ENCODE measurements around the gene NKX2-1. TPM values are rescaled to one million over a fixed set of nuclear protein-coding genes. Genes with fewer than 3 reads are reported as not detected.
"Not testable (repeated sequence)": the region's sequence is repeated elsewhere in the genome, so short reads cannot be mapped to it uniquely, and the experiment has no call there.

Gene NKX2-1
- total and polyA plus RNA-seq, 9 donors, result 0.18 TPM; not detected in 8

- intact Hi-C loops (cut with DNase I), result no loop called here
These were observed 40.7 kb downstream of the NKX2-1 start for GRCh38 chr14:36479344-36479743.

GRCh38 chr14:36478782-36479181, 41.2 kb downstream of the NKX2-1 start:
- 0 to 2% (median 0%) methylated on average over 1 of the region's 1 CpG for WGBS, 3 donors
- DNase-seq, result no peak
- Histone ChIP-seq H3K9me3 (no peaks in the 10 kb centered on the region), H3K36me3 (no peaks in the 10 kb centered on the region), H3K4me3 (no peak overlapping the region), H3K4me1 (ENCODE audit: insufficient read depth) (no peaks in the 10 kb centered on the region), H3K27ac (no peak overlapping the region), H3K27me3 (no peaks in the 10 kb centered on the region)
- TF ChIP-seq EP300 (IDR thresholded peaks at IDR 0.05) (no peak), POLR2A (IDR thresholded peaks at IDR 0.05) (no peak), CTCF (IDR thresholded peaks at IDR 0.05) (no peak)
- intact Hi-C loops (cut with DNase I), result no loop called here

More at GRCh38 chr14:36479344-36479743, 40.7 kb downstream of the NKX2-1 start:
- DNase-seq, result no peak
- no peak overlapping the region for H3K4me3 ChIP-seq
- H3K9me3 ChIP-seq, result no peaks in the 10 kb centered on the region
- no peaks in the 10 kb centered on the region for H3K36me3 ChIP-seq
- TF ChIP-seq POLR2A (IDR thresholded peaks at IDR 0.05) (no peak), EP300 (IDR thresholded peaks at IDR 0.05) (no peak), CTCF (IDR thresholded peaks at IDR 0.05) (no peak)
- H3K4me1 ChIP-seq (ENCODE audit: insufficient read depth), result no peaks in the 10 kb centered on the region
- no peaks in the 10 kb centered on the region for H3K27me3 ChIP-seq
- H3K27ac ChIP-seq, result no peak overlapping the region
- 68 to 77% (median 70%) methylated on average over 4 of the region's 4 CpGs for WGBS, 3 donors

- DNase-seq, result no peak
- Histone ChIP-seq H3K4me1 (ENCODE audit: insufficient read depth) (no peaks in the 10 kb centered on the region), H3K9me3 (no peaks in the 10 kb centered on the region), H3K36me3 (no peaks in the 10 kb centered on the region), H3K27ac (no peak overlapping the region), H3K4me3 (no peak overlapping the region), H3K27me3 (no peaks in the 10 kb centered on the region)
- no peak for TF ChIP-seq CTCF (IDR thresholded peaks at IDR 0.05)
- no peak for TF ChIP-seq POLR2A (IDR thresholded peaks at IDR 0.05)
- no peak for TF ChIP-seq EP300 (IDR thresholded peaks at IDR 0.05)
- 64 to 68% (median 65%) methylated on average over 6 of the region's 6 CpGs for WGBS, 3 donors
- intact Hi-C loops (cut with DNase I), result no loop called here
These were observed 42.8 kb downstream of the NKX2-1 start for GRCh38 chr14:36477266-36477665.

- H3K27ac ChIP-seq; H3K9me3 ChIP-seq; H3K4me1 ChIP-seq (ENCODE audit: insufficient read depth); DNase-seq; H3K27me3 ChIP-seq; H3K4me3 ChIP-seq; H3K36me3 ChIP-seq; intact Hi-C loops (cut with DNase I): not testable (repeated sequence)
- 84 to 90% (median 90%) methylated on average over 7 of the region's 7 CpGs for WGBS, 3 donors
These were observed 44.0 kb downstream of the NKX2-1 start for GRCh38 chr14:36476061-36476460.

GRCh38 chr14:36474593-36474992, 45.4 kb downstream of the NKX2-1 start:
- Histone ChIP-seq H3K9me3 (no peaks in the 10 kb centered on the region), H3K4me1 (ENCODE audit: insufficient read depth) (no peaks in the 10 kb centered on the region), H3K36me3 (no peaks in the 10 kb centered on the region), H3K27ac (no peak overlapping the region), H3K4me3 (no peak overlapping the region), H3K27me3 (no peaks in the 10 kb centered on the region)
- intact Hi-C loops (cut with DNase I), result no loop called here
- 61 to 70% (median 63%) methylated on average over 4 of the region's 4 CpGs for WGBS, 3 donors
- TF ChIP-seq EP300 (IDR thresholded peaks at IDR 0.05), result no peak
- no peak for TF ChIP-seq CTCF (IDR thresholded peaks at IDR 0.05)
- no peak for TF ChIP-seq POLR2A (IDR thresholded peaks at IDR 0.05)
- DNase-seq, result no peak
